Activated naive CD4-positive, alpha-beta T cell treated with anti-CD3 and anti-CD28 coated beads for 36 hours (primary cell): ENCODE measurements around the gene NUP85. TPM values are rescaled to one million over a fixed set of nuclear protein-coding genes. Genes with fewer than 3 reads are reported as not detected.
A peak's percentile ranks its signal among the peaks of the same experiment; 100 is the strongest.

Experiments
- CTCF ChIA-PET: fragments of 350-600 bp; sonication (Branson Sonifier 250); formaldehyde crosslinking; loops from one replicate; lab custom pipeline; 2021; ENCODE audit warnings: antibody characterized with exemption; lab: Charles Lee
- DNase-seq: peaks from one replicate; pipeline ENCODE4 v3.0.0-alpha.2; 2020
- H3K27ac Mint-ChIP-seq: one replicate; pipeline ENCODE4 v1.8.0; 2021; ENCODE audit warnings: mild to moderate bottlenecking, mixed read lengths
- H3K27me3 Mint-ChIP-seq: one replicate; pipeline ENCODE4 v1.8.0; 2021; ENCODE audit warnings: low read depth, mixed read lengths
- H3K36me3 Mint-ChIP-seq: one replicate; pipeline ENCODE4 v1.8.0; 2021; ENCODE audit warnings: low read depth, mixed read lengths
- H3K4me1 Mint-ChIP-seq: one replicate; pipeline ENCODE4 v1.8.0; 2021; ENCODE audit warnings: low read depth, mixed read lengths
- H3K4me3 Mint-ChIP-seq: one replicate; pipeline ENCODE4 v1.8.0; 2021; ENCODE audit warnings: mild to moderate bottlenecking, moderate library complexity, mixed read lengths
- H3K9me3 Mint-ChIP-seq: one replicate; pipeline ENCODE4 v1.8.0; 2021; ENCODE audit warnings: mixed read lengths
- intact Hi-C: fragments of 100-400 bp; cut with micrococcal nuclease; formaldehyde crosslinking; loops from one replicate; pipeline ENCODE4 v1.15.1; 2023
- total RNA-seq, 2 experiments: library from RNA; stranded (reverse); gene quantifications; one replicate each; pipeline ENCODE4 v1.2.3, GENCODE V29; 2021

Gene NUP85
- total RNA-seq, 2 experiments from 2014 or later, result 112 to 116 TPM

DNA sequence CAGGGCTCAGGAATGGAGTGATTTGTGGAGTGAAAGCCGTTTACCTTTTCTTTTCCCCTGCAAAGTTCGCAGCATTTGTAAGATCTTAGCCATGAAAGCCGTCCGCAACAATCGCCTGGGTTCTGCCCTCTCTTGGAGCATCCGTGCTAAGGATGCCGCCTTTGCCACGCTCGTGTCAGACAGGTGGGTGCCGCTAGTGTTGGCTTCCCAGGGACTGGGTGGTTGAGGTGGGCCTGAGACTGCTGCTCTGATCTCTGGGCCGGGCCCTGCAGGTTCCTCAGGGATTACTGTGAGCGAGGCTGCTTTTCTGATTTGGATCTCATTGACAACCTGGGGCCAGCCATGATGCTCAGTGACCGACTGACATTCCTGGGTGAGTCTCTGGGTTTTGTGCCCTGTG is 27.3 kb downstream of the NUP85 start:
- peaks cover 35% of the 10 kb centered on the region for H3K36me3 Mint-ChIP-seq
- CTCF ChIA-PET, result no interaction called here
- no peak overlapping the region for H3K27ac Mint-ChIP-seq

DNA sequence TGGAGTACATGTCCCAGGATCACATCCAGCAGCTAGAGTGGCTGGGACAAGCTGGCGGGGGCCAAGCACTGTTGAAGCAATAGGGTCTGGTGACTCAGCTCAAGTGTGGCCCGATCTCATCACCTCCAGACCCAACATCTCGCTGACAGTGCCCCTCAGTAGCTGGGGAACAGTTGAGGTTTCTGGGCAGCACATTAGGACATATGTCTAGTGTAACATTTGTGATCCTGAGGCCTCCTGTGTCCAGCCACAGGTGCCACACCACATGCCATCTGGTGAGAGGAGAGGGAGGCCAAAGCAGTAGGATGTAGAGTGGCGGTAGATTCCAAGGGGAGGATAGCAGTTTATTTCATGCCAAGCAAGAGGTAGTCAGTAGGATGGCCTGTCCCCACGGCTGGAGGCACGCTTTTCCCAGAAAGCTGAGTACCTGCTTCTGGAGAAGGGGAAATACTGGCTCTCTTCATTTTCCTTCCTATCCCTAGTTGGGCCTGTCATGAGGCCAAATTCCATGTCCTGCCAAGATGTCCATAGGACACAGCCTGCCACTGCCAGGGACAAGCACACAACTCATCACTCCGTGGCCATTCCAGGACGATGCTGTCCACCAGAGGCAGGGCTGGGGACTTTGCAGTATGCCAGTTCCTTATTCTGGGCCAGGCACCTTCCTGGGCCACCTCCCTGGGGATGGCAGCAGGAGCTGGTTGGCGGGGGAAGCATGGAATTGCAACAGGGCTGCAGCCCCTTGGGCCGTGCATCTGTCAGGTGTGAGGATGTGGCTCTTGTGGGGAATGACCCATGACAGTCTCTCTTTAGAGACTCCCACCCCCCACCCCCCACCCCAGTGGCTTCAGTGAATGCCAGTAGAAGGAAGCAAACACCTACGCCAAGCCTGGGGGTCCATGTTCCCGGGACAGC is 31.9 kb downstream of the NUP85 start:
- no peak for DNase-seq
- Mint-ChIP-seq H3K4me3 (no peak overlapping the region), H3K4me1 (peaks cover 23% of the 10 kb centered on the region), H3K36me3 (peaks cover 38% of the 10 kb centered on the region), H3K27ac (peak overlapping the region; percentile 67), H3K27me3 (no peaks in the 10 kb centered on the region), H3K9me3 (no peaks in the 10 kb centered on the region)
- CTCF ChIA-PET, result interaction anchor here (0.6 to 6.1 kb wide), 11 partner anchors 8 to 186 kb away, joined by 3 to 41 read pairs (median 3); partner anchors contain the start of genes GGA3, MIF4GD and MRPS7
- intact Hi-C loops, result loop anchor here (1.0 kb wide), 1 partner anchor 34 kb away; the partner anchor contains the start of gene MIF4GD

More for the DNA sequence above, 27.3 kb downstream of the NUP85 start:
- no peaks in the 10 kb centered on the region for H3K9me3 Mint-ChIP-seq
- H3K4me1 Mint-ChIP-seq, result no peaks in the 10 kb centered on the region
- intact Hi-C loops, result no loop called here
- H3K4me3 Mint-ChIP-seq, result no peak overlapping the region
- DNase-seq, result no peak
- H3K27me3 Mint-ChIP-seq, result no peaks in the 10 kb centered on the region

GRCh38 chr17:75238020-75238580 is 32.6 kb downstream of the NUP85 start:
- no peak overlapping the region for H3K27ac Mint-ChIP-seq
- no peak overlapping the region for H3K4me3 Mint-ChIP-seq
- H3K27me3 Mint-ChIP-seq, result no peaks in the 10 kb centered on the region
- CTCF ChIA-PET, result interaction anchor here (0.6 to 6.1 kb wide), 9 partner anchors 9 to 187 kb away, joined by 3 to 41 read pairs (median 5); partner anchors contain the start of genes GGA3 and MRPS7
- intact Hi-C loops, result loop anchor here (1.0 kb wide), 1 partner anchor 33 kb away; the partner anchor contains the start of gene MIF4GD
- peaks cover 36% of the 10 kb centered on the region for H3K36me3 Mint-ChIP-seq
- no peaks in the 10 kb centered on the region for H3K9me3 Mint-ChIP-seq
- DNase-seq, result no peak
- peaks cover 31% of the 10 kb centered on the region for H3K4me1 Mint-ChIP-seq

- Mint-ChIP-seq H3K4me1 (peaks cover 37% of the 10 kb centered on the region), H3K9me3 (no peaks in the 10 kb centered on the region), H3K27me3 (no peaks in the 10 kb centered on the region), H3K36me3 (peaks cover 34% of the 10 kb centered on the region), H3K27ac (peak overlapping the region; percentile 81), H3K4me3 (no peak overlapping the region)
- peak; percentile 69 for DNase-seq
- intact Hi-C loops, result loop anchor here (1.0 kb wide), 1 partner anchor 33 kb away; the partner anchor contains the start of gene MIF4GD
- CTCF ChIA-PET, result interaction anchor here (0.6 to 6.1 kb wide), 10 partner anchors 9 to 166 kb away, joined by 3 to 41 read pairs (median 8); partner anchors contain the start of genes GGA3, MIF4GD and MRPS7
These were observed 33.3 kb downstream of the NUP85 start for GRCh38 chr17:75238684-75239191.

DNA sequence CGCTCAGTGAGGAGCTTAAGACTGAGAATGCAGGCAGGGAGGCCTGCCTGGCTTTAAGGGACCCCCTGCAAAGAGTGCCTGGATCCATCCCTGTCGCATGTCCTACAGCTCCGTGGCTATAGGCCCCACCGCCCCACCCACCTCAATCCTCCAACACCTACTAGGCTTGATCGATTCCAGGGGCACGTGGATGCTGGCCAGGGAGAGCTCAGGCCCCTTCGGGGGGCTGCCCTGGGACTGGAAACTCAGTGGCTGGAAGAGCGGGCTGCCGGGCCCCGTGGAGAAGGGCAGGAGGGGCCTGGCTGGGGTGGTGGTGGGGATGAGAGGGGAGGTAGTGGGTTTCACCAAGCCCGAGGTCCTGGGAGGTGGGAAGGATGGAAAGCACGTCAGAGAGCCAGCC is 33.7 kb downstream of the NUP85 start:
- CTCF ChIA-PET, result interaction anchor here (0.6 to 6.1 kb wide), 10 partner anchors 10 to 167 kb away, joined by 3 to 41 read pairs (median 8); partner anchors contain the start of genes GGA3, MIF4GD and MRPS7
- peaks cover 35% of the 10 kb centered on the region for H3K36me3 Mint-ChIP-seq
- no peak for DNase-seq
- H3K9me3 Mint-ChIP-seq, result no peaks in the 10 kb centered on the region
- H3K27me3 Mint-ChIP-seq, result no peaks in the 10 kb centered on the region
- no peak overlapping the region for H3K4me3 Mint-ChIP-seq
- H3K4me1 Mint-ChIP-seq, result peaks cover 40% of the 10 kb centered on the region
- peak overlapping the region; percentile 81 for H3K27ac Mint-ChIP-seq
- intact Hi-C loops, result no loop called here

GRCh38 chr17:75239778-75240393 is 34.4 kb downstream of the NUP85 start:
- Mint-ChIP-seq H3K36me3 (peaks cover 30% of the 10 kb centered on the region), H3K4me1 (peaks cover 46% of the 10 kb centered on the region), H3K4me3 (no peak overlapping the region), H3K9me3 (no peaks in the 10 kb centered on the region), H3K27me3 (no peaks in the 10 kb centered on the region), H3K27ac (no peak overlapping the region)
- intact Hi-C loops, result no loop called here
- CTCF ChIA-PET, result interaction anchor here (0.6 to 6.1 kb wide), 12 partner anchors 10 to 216 kb away, joined by 3 to 41 read pairs (median 6); partner anchors contain the start of genes GGA3, MIF4GD, MRPS7 and TMEM94
- no peak for DNase-seq

- intact Hi-C loops, result no loop called here
- Mint-ChIP-seq H3K4me1 (peaks cover 51% of the 10 kb centered on the region), H3K9me3 (no peaks in the 10 kb centered on the region), H3K27ac (no peak overlapping the region), H3K36me3 (peaks cover 28% of the 10 kb centered on the region), H3K4me3 (no peak overlapping the region), H3K27me3 (no peaks in the 10 kb centered on the region)
- peak; percentile 50 for DNase-seq
- CTCF ChIA-PET, result interaction anchor here (0.7 to 6.1 kb wide), 11 partner anchors 9 to 215 kb away, joined by 3 to 41 read pairs (median 7); partner anchors contain the start of genes GGA3, MIF4GD, MRPS7 and TMEM94
These were observed 35.1 kb downstream of the NUP85 start for GRCh38 chr17:75240394-75241142.

- H3K9me3 Mint-ChIP-seq, result no peaks in the 10 kb centered on the region
- H3K27ac Mint-ChIP-seq, result no peak overlapping the region
- H3K36me3 Mint-ChIP-seq, result peaks cover 29% of the 10 kb centered on the region
- intact Hi-C loops, result no loop called here
- H3K27me3 Mint-ChIP-seq, result no peaks in the 10 kb centered on the region
- no peak for DNase-seq
- no peak overlapping the region for H3K4me3 Mint-ChIP-seq
- CTCF ChIA-PET, result interaction anchor here (1.4 to 6.1 kb wide), 6 partner anchors 8 to 127 kb away, joined by 3 to 41 read pairs (median 37); partner anchors contain the start of genes GGA3, MIF4GD and MRPS7
- H3K4me1 Mint-ChIP-seq, result peaks cover 51% of the 10 kb centered on the region
These were observed 35.6 kb downstream of the NUP85 start for GRCh38 chr17:75241143-75241430.

DNA sequence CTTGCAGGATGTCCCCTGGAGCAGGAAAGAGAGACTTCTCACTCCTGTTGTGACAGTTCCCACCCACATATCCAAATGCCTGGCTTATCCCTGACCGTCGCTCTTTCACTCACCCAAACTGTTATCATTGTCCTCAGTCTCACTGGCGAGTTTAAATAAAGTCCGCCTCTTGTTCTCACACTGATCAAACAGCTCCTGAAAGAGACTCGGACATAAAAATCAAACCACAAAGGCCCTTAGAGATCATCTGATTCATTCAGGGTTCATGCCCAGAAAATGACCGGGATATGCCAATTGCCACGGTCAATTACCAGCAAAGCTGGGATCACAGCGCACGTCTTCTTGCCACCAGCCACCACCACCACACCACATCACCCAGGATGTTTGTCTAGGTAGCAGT is 36.0 kb downstream of the NUP85 start:
- Mint-ChIP-seq H3K36me3 (peaks cover 30% of the 10 kb centered on the region), H3K9me3 (no peaks in the 10 kb centered on the region)

GRCh38 chr17:75241996-75242460 is 36.5 kb downstream of the NUP85 start:
- peaks cover 55% of the 10 kb centered on the region for H3K4me1 Mint-ChIP-seq
- H3K36me3 Mint-ChIP-seq, result peaks cover 30% of the 10 kb centered on the region
- no peaks in the 10 kb centered on the region for H3K27me3 Mint-ChIP-seq
- peak overlapping the region; percentile 75 for H3K27ac Mint-ChIP-seq
- H3K9me3 Mint-ChIP-seq, result no peaks in the 10 kb centered on the region
- CTCF ChIA-PET, result interaction anchor here (1.5 to 6.1 kb wide), 6 partner anchors 7 to 128 kb away, joined by 7 to 41 read pairs (median 37); partner anchors contain the start of genes GGA3, MIF4GD and MRPS7
- no peak for DNase-seq
- no peak overlapping the region for H3K4me3 Mint-ChIP-seq
- intact Hi-C loops, result no loop called here

More for the DNA sequence above, 36.0 kb downstream of the NUP85 start:
- peaks cover 51% of the 10 kb centered on the region for H3K4me1 Mint-ChIP-seq
- CTCF ChIA-PET, result interaction anchor here (1.4 to 6.1 kb wide), 7 partner anchors 8 to 128 kb away, joined by 3 to 41 read pairs (median 36); partner anchors contain the start of genes GGA3, MIF4GD and MRPS7
- no peak for DNase-seq
- H3K4me3 Mint-ChIP-seq, result no peak overlapping the region
- intact Hi-C loops, result no loop called here
- no peaks in the 10 kb centered on the region for H3K27me3 Mint-ChIP-seq
- peak overlapping the region; percentile 48 for H3K27ac Mint-ChIP-seq
